HEK293 (cell line): ENCODE data around the gene ZNF527.

Source experiments
- BCL11B ChIP-seq: fragments of 450-650 bp; formaldehyde crosslinking; IDR thresholded peaks from 2 replicates; pipeline ENCODE4 v1.5.1; 2016; ENCODE audit warnings: low read depth, missing biosample characterization, missing genetic modification characterization
- HOXD13 ChIP-seq: sonication (generic); formaldehyde crosslinking; IDR thresholded peaks from 2 replicates; pipeline ENCODE4 v1.8.0; 2022; ENCODE audit warnings: missing genetic modification reagents, borderline replicate concordance
- KLF17 ChIP-seq: fragments of 450-650 bp; formaldehyde crosslinking; IDR thresholded peaks from 2 replicates; pipeline ENCODE4 v1.5.1; 2016; ENCODE audit warnings: missing biosample characterization, missing genetic modification characterization
- PRDM2 ChIP-seq: fragments of 450-650 bp; formaldehyde crosslinking; IDR thresholded peaks from 2 replicates; pipeline ENCODE4 v1.5.1; 2016; ENCODE audit warnings: missing biosample characterization, missing genetic modification characterization, borderline replicate concordance
- PRDM6 ChIP-seq: fragments of 450-650 bp; formaldehyde crosslinking; IDR thresholded peaks from 2 replicates; pipeline ENCODE4 v1.5.1; 2017; ENCODE audit warnings: missing biosample characterization, missing genetic modification characterization
- ZBTB10 ChIP-seq: fragments of 450-650 bp; formaldehyde crosslinking; IDR thresholded peaks from 2 replicates; pipeline ENCODE4 v1.5.1; 2016; ENCODE audit warnings: missing biosample characterization, missing genetic modification characterization
- ZEB2 ChIP-seq: fragments of 450-650 bp; formaldehyde crosslinking; IDR thresholded peaks from 2 replicates; pipeline ENCODE4 v1.5.1; 2016; ENCODE audit warnings: missing biosample characterization, missing genetic modification characterization
- ZNF274 ChIP-seq, 2 experiments: fragments of 200-500 bp in 1 of 2; fragments of 450-650 bp in 1 of 2; sonication (Bioruptor generic) in 1 of 2; formaldehyde crosslinking in 1 of 2; IDR thresholded peaks; 2 replicates each; pipeline versions ENCODE4 v1.5.1 to v1.6.1; 2014 to 2016; ENCODE audit warnings: borderline replicate concordance in 1 of 2, inconsistent platforms in 1 of 2, low read length in 1 of 2, missing biosample characterization in 1 of 2, missing genetic modification characterization in 1 of 2
- ZNF426 ChIP-seq: fragments of 450-650 bp; formaldehyde crosslinking; IDR thresholded peaks from 2 replicates; pipeline ENCODE4 v1.5.1; 2017; ENCODE audit warnings: missing biosample characterization, missing genetic modification characterization, mild to moderate bottlenecking, inconsistent platforms, moderate library complexity
- ZNF596 ChIP-seq: fragments of 450-650 bp; IDR thresholded peaks from 2 replicates; pipeline ENCODE4 v1.5.0; 2018; ENCODE audit warnings: missing biosample characterization, mild to moderate bottlenecking, missing genetic modification characterization, moderate library complexity
- ZNF623 ChIP-seq: fragments of 450-650 bp; formaldehyde crosslinking; IDR thresholded peaks from 2 replicates; pipeline ENCODE4 v1.5.1; 2016; ENCODE audit warnings: missing biosample characterization, missing genetic modification characterization
- ZNF747 ChIP-seq: fragments of 450-650 bp; formaldehyde crosslinking; IDR thresholded peaks from 2 replicates; pipeline ENCODE4 v1.5.1; 2016; ENCODE audit warnings: missing biosample characterization, missing genetic modification characterization
- ZSCAN4 ChIP-seq: fragments of 450-650 bp; formaldehyde crosslinking; IDR thresholded peaks from 2 replicates; pipeline ENCODE4 v1.5.1; 2017; ENCODE audit warnings: missing biosample characterization, missing genetic modification characterization
- TF ChIP-seq, protein P1 (sequence below): fragments of 450-650 bp; formaldehyde crosslinking; optimal IDR thresholded peaks from 2 replicates; pipeline ENCODE3; 2016; ENCODE audit warnings: missing biosample characterization, mild to moderate bottlenecking, missing genetic modification characterization
- TF ChIP-seq, protein P2 (sequence below): fragments of 450-650 bp; formaldehyde crosslinking; IDR thresholded peaks from 2 replicates; pipeline ENCODE4 v1.5.1; 2016; ENCODE audit warnings: missing biosample characterization, missing genetic modification characterization, borderline replicate concordance
- TF ChIP-seq, protein P3 (sequence below): IDR thresholded peaks from 2 replicates; pipeline ENCODE4 v1.6.1; 2011; ENCODE audit warnings: mild to moderate bottlenecking, low read depth, low read length, borderline replicate concordance

Gene ZNF527

DNA sequence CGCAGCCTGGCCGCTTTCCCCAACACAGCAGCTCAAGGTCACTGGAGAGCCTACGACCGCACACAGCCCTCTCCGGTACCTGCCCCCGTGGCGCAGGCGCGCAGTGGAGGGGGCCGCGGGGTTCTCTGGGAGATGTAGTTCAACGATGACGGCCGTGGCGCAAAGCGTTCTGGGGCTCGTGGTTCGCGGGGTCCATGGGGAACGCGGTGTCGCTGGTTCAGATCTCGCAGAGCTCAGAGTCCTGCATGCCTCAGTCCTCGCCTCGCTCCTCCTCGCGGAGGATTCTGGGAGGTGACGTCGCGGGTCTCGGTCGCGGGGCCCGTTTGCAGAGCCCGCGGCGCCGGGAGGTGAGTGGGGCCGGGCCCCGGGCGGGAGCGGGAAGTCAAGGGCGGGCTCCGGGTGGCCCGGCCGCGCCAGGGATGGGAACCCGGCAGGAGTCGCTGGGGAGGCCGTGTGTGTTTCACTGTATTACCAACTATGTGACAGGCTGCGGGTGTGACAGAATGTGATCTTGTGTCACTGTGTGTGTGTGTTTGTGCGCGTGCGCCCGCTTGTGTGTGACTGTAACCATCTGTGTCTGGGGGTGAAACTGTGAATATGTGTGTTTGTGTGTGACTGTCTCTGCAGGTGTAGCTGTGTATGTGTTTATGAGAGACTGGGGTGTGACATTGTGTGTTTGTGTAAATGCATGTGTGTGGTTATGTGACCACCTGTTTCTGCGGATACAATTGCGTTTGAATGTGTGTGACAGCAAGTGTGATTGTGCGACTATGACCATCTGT is at the start of gene ZNF527 (continued):
- TF ChIP-seq ZBTB10 (tag by site-specific recombination): peak; percentile 97
- TF ChIP-seq KLF17 (tag by site-specific recombination): peak; percentile 93
- TF ChIP-seq ZNF426 (tag by site-specific recombination): no peak
- no peak for TF ChIP-seq HOXD13 (CRISPR knock-in tag)
- TF ChIP-seq, protein P1, sequence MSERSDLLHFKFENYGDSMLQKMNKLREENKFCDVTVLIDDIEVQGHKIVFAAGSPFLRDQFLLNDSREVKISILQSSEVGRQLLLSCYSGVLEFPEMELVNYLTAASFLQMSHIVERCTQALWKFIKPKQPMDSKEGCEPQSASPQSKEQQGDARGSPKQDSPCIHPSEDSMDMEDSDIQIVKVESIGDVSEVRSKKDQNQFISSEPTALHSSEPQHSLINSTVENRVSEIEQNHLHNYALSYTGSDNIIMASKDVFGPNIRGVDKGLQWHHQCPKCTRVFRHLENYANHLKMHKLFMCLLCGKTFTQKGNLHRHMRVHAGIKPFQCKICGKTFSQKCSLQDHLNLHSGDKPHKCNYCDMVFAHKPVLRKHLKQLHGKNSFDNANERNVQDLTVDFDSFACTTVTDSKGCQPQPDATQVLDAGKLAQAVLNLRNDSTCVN (tag by site-specific recombination): peak; percentile 99
- no peak for TF ChIP-seq ZNF747
- TF ChIP-seq ZNF274 (IDR thresholded peaks at IDR 0.05; ENCODE audit: low read length): no peak
- TF ChIP-seq ZNF274 (tag by site-specific recombination; IDR thresholded peaks at IDR 0.05; ENCODE audit: borderline replicate concordance): peak; percentile 70; the same call in 1 of the 2 replicates
- TF ChIP-seq ZSCAN4 (tag by site-specific recombination): peak; percentile 68
- no peak for TF ChIP-seq ZNF596
- peak; percentile 93; the same call in 1 of the 2 replicates for TF ChIP-seq PRDM2 (tag by site-specific recombination)
- peak; percentile 31; the same call in 1 of the 2 replicates for TF ChIP-seq ZNF623 (tag by site-specific recombination)
- no peak for TF ChIP-seq BCL11B (tag by site-specific recombination)
- no peak for TF ChIP-seq PRDM6 (tag by site-specific recombination)
- TF ChIP-seq, protein P2, sequence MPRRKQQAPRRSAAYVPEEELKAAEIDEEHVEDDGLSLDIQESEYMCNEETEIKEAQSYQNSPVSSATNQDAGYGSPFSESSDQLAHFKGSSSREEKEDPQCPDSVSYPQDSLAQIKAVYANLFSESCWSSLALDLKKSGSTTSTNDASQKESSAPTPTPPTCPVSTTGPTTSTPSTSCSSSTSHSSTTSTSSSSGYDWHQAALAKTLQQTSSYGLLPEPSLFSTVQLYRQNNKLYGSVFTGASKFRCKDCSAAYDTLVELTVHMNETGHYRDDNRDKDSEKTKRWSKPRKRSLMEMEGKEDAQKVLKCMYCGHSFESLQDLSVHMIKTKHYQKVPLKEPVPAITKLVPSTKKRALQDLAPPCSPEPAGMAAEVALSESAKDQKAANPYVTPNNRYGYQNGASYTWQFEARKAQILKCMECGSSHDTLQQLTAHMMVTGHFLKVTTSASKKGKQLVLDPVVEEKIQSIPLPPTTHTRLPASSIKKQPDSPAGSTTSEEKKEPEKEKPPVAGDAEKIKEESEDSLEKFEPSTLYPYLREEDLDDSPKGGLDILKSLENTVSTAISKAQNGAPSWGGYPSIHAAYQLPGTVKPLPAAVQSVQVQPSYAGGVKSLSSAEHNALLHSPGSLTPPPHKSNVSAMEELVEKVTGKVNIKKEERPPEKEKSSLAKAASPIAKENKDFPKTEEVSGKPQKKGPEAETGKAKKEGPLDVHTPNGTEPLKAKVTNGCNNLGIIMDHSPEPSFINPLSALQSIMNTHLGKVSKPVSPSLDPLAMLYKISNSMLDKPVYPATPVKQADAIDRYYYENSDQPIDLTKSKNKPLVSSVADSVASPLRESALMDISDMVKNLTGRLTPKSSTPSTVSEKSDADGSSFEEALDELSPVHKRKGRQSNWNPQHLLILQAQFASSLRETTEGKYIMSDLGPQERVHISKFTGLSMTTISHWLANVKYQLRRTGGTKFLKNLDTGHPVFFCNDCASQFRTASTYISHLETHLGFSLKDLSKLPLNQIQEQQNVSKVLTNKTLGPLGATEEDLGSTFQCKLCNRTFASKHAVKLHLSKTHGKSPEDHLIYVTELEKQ: peak; percentile 57; the same call in 1 of the 2 replicates
- TF ChIP-seq, protein P3, sequence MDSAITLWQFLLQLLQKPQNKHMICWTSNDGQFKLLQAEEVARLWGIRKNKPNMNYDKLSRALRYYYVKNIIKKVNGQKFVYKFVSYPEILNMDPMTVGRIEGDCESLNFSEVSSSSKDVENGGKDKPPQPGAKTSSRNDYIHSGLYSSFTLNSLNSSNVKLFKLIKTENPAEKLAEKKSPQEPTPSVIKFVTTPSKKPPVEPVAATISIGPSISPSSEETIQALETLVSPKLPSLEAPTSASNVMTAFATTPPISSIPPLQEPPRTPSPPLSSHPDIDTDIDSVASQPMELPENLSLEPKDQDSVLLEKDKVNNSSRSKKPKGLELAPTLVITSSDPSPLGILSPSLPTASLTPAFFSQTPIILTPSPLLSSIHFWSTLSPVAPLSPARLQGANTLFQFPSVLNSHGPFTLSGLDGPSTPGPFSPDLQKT: no peak
- peak; percentile 88 for TF ChIP-seq ZEB2 (tag by site-specific recombination)
